HCT116 (cell line): ENCODE results near the gene NUP188. TPM values are rescaled to one million over a fixed set of nuclear protein-coding genes. Genes with fewer than 3 reads are reported as not detected.
A peak's percentile ranks its signal among the peaks of the same experiment; 100 is the strongest.

Experiments
- ATAC-seq: fragments of 200-7000 bp; cut with Tn5 transposase; 2 replicates; pipeline ENCODE4 v1.9.1; 2020; ENCODE audit warnings: mild to moderate bottlenecking, moderate library complexity
- BruUV-seq: library from RNA; stranded (reverse); fragments of 400-500 nt; replicated peaks from 2 replicates; lab custom pipeline; 2021; lab: Mats Ljungman, UMichigan
- CTCF ChIA-PET: fragments of 300-600 bp; sonication (Branson Sonifier 250); formaldehyde crosslinking; loops from one replicate; lab custom pipeline; 2021; ENCODE audit warnings: antibody characterized with exemption; lab: Charles Lee
- POLR2A ChIA-PET: fragments of 300-600, 350-600 bp; sonication (Branson Sonifier 250); formaldehyde crosslinking; loops from one replicate; lab custom pipeline; 2021; ENCODE audit warnings: antibody characterized with exemption; lab: Charles Lee
- RAD21 ChIA-PET, 2 experiments: fragments of 300-600 bp; sonication (Branson Sonifier 250); formaldehyde crosslinking; loops; one replicate each; lab custom pipeline; 2023; ENCODE audit warnings: low total read pairs in 2 of 2; ENCODE audit not compliant: uncharacterized antibody in 2 of 2, unreplicated experiment in 2 of 2, low non-redundant PET in 1 of 2; lab: Charles Lee
- DNase-seq: peaks from one replicate; pipeline ENCODE4 v3.0.0-alpha.2; 2010; ENCODE audit warnings: low read depth, low spot score
- H2AFZ ChIP-seq: fragments of 200-600 bp; shearing (Covaris generic), sonication (generic); 2 replicates; pipeline ENCODE4 v1.6.1; 2017; ENCODE audit warnings: low read depth, mixed run types, mixed read lengths, antibody characterized with exemption, low read length; ENCODE audit not compliant: poor library complexity, severe bottlenecking
- H3K27ac ChIP-seq: 2 replicates; pipeline ENCODE4 v1.5.1; 2012; ENCODE audit warnings: low read depth, low read length
- H3K27me3 ChIP-seq: fragments of 200-600 bp; sonication (generic); 2 replicates; pipeline ENCODE4 v1.6.1; 2016; ENCODE audit warnings: mixed run types, low read length, mixed read lengths; ENCODE audit not compliant: insufficient read depth
- H3K36me3 ChIP-seq, 2 experiments: fragments of 200-500 bp in 1 of 2; fragments of 200-600 bp in 1 of 2; sonication (Bioruptor generic) in 1 of 2; sonication (generic) in 1 of 2; 2 replicates each; pipeline versions ENCODE4 v1.5.1 to v1.6.1; 2014 to 2016; ENCODE audit warnings: low read length in 2 of 2, inconsistent platforms in 1 of 2, mixed read lengths in 1 of 2, mixed run types in 1 of 2; ENCODE audit not compliant: insufficient read depth in 2 of 2, control insufficient read depth in 1 of 2
- H3K4me1 ChIP-seq, 2 experiments: fragments of 200-600 bp in 1 of 2; sonication (generic) in 1 of 2; 2 replicates each; pipeline versions ENCODE4 v1.5.1 to v1.6.1; 2012 to 2017; ENCODE audit warnings: low read length in 2 of 2, inconsistent platforms in 1 of 2, mild to moderate bottlenecking in 1 of 2, mixed read lengths in 1 of 2, mixed run types in 1 of 2, moderate library complexity in 1 of 2; ENCODE audit not compliant: insufficient read depth in 2 of 2, control insufficient read depth in 1 of 2
- H3K4me2 ChIP-seq: fragments of 200-600 bp; sonication (generic); 2 replicates; pipeline ENCODE4 v1.6.1; 2017; ENCODE audit warnings: mixed run types, low read length, mixed read lengths
- H3K4me3 ChIP-seq, 2 experiments: fragments of 200-600 bp in 1 of 2; sonication (generic) in 1 of 2; replicated peaks in 1 of 2; 2 replicates each; pipeline ENCODE4 v1.5.1; 2011 to 2016; ENCODE audit warnings: low read length in 2 of 2, control low read depth in 1 of 2, low read depth in 1 of 2, mild to moderate bottlenecking in 1 of 2, mixed read lengths in 1 of 2, mixed run types in 1 of 2
- H3K79me2 ChIP-seq: fragments of 200-600 bp; sonication (generic); 2 replicates; pipeline ENCODE4 v1.6.1; 2017; ENCODE audit warnings: mild to moderate bottlenecking, mixed run types, low read length, moderate library complexity, mixed read lengths; ENCODE audit not compliant: insufficient read depth
- H3K9ac ChIP-seq: fragments of 200-600 bp; sonication (generic); 2 replicates; pipeline ENCODE4 v1.6.1; 2016; ENCODE audit warnings: low read length, mixed read lengths
- H3K9me2 ChIP-seq: fragments of 200-600 bp; sonication (generic), shearing (Covaris generic); 2 replicates; pipeline ENCODE4 v1.6.1; 2017; ENCODE audit warnings: mixed run types, mild to moderate bottlenecking, moderate library complexity; ENCODE audit not compliant: insufficient read depth
- H3K9me3 ChIP-seq, 2 experiments: fragments of 200-500 bp in 1 of 2; fragments of 200-600 bp in 1 of 2; sonication (Bioruptor generic) in 1 of 2; sonication (generic) in 1 of 2; 2 replicates each; pipeline ENCODE4 v1.6.1; 2014 to 2017; ENCODE audit warnings: low read length in 2 of 2, mixed read lengths in 2 of 2, inconsistent platforms in 1 of 2, low read depth in 1 of 2, mild to moderate bottlenecking in 1 of 2, mixed run types in 1 of 2, moderate library complexity in 1 of 2; ENCODE audit not compliant: control insufficient read depth in 1 of 2, insufficient read depth in 1 of 2
- H4K20me1 ChIP-seq: fragments of 200-600 bp; sonication (generic), shearing (Covaris generic); 2 replicates; pipeline ENCODE4 v1.6.1; 2017; ENCODE audit warnings: mixed run types, mild to moderate bottlenecking, moderate library complexity; ENCODE audit not compliant: insufficient read depth
- CBX3 ChIP-seq: IDR thresholded peaks from 2 replicates; pipeline ENCODE4 v1.6.1; 2012; ENCODE audit warnings: low read depth
- CEBPB ChIP-seq: IDR thresholded peaks from 2 replicates; pipeline ENCODE4 v1.6.1; 2012; ENCODE audit warnings: low read depth
- EGR1 ChIP-seq: IDR thresholded peaks from 2 replicates; pipeline ENCODE4 v1.6.1; 2012; ENCODE audit warnings: low read depth
- EZH2 ChIP-seq: fragments of 200-600 bp; sonication (generic); IDR thresholded peaks from 2 replicates; pipeline ENCODE4 v1.6.1; 2017; ENCODE audit warnings: antibody characterized with exemption, mixed run types
- FOSL1 ChIP-seq: IDR thresholded peaks from 2 replicates; pipeline ENCODE4 v1.6.1; 2012; ENCODE audit warnings: low read depth
- JUND ChIP-seq: IDR thresholded peaks from 2 replicates; pipeline ENCODE4 v1.6.1; 2012
- POLR2A ChIP-seq: IDR thresholded peaks from 2 replicates; pipeline ENCODE4 v1.7.0; 2011; ENCODE audit warnings: borderline replicate concordance; ENCODE audit not compliant: insufficient read depth, insufficient read length; ENCODE audit errors: extremely low read depth
- SIN3A ChIP-seq: IDR thresholded peaks from 2 replicates; pipeline ENCODE4 v1.6.1; 2012; ENCODE audit warnings: low read depth
- SP1 ChIP-seq: IDR thresholded peaks from 2 replicates; pipeline ENCODE4 v1.6.1; 2012; ENCODE audit warnings: low read depth
- TCF7L2 ChIP-seq: IDR thresholded peaks from 2 replicates; pipeline ENCODE4 v1.7.0; 2011; ENCODE audit warnings: borderline replicate concordance, inconsistent platforms; ENCODE audit not compliant: insufficient read depth, insufficient read length; ENCODE audit errors: extremely low read depth
- ZNF274 ChIP-seq: fragments of 200-500 bp; sonication (Bioruptor generic); IDR thresholded peaks from 2 replicates; pipeline ENCODE4 v1.6.1; 2014; ENCODE audit warnings: mild to moderate bottlenecking, low read depth, low read length, inconsistent platforms
- intact Hi-C: fragments of 100-400 bp; cut with micrococcal nuclease; formaldehyde crosslinking; loops from 2 replicates; pipeline ENCODE4 v1.10.0; 2022
- total RNA-seq: library from RNA; stranded (reverse); gene quantifications from one replicate; pipeline ENCODE4 v1.2.1, GENCODE V29; 2021; ENCODE audit not compliant: unreplicated experiment
- TF ChIP-seq, protein P1 (sequence below), 3 experiments: fragments of 200-600 bp in 1 of 3; sonication (generic) in 1 of 3; IDR thresholded peaks in 2 of 3; conservative IDR thresholded peaks in 1 of 3; 2 replicates each; pipeline ENCODE4 v1.5.1; 2012 to 2017; ENCODE audit warnings: low read depth in 2 of 3, low read length in 2 of 3, antibody characterized with exemption in 1 of 3, borderline replicate concordance in 1 of 3, control low read depth in 1 of 3, mild to moderate bottlenecking in 1 of 3, mixed read lengths in 1 of 3, mixed run types in 1 of 3, moderate library complexity in 1 of 3; ENCODE audit not compliant: insufficient read depth in 1 of 3
- TF ChIP-seq, protein P2 (sequence below): IDR thresholded peaks from 2 replicates; pipeline ENCODE4 v1.6.1; 2012
- TF ChIP-seq, protein P3 (sequence below): IDR thresholded peaks from 2 replicates; pipeline ENCODE4 v1.6.1; 2011; ENCODE audit warnings: mild to moderate bottlenecking, low read length, moderate library complexity; ENCODE audit not compliant: insufficient replicate concordance; ENCODE audit errors: extremely low read depth
- TF ChIP-seq, protein P4 (sequence below): IDR thresholded peaks from 2 replicates; pipeline ENCODE4 v1.6.1; 2012

The NUP188 gene
- total RNA-seq, 1 experiment from 2014 or later = 115 TPM

DNA sequence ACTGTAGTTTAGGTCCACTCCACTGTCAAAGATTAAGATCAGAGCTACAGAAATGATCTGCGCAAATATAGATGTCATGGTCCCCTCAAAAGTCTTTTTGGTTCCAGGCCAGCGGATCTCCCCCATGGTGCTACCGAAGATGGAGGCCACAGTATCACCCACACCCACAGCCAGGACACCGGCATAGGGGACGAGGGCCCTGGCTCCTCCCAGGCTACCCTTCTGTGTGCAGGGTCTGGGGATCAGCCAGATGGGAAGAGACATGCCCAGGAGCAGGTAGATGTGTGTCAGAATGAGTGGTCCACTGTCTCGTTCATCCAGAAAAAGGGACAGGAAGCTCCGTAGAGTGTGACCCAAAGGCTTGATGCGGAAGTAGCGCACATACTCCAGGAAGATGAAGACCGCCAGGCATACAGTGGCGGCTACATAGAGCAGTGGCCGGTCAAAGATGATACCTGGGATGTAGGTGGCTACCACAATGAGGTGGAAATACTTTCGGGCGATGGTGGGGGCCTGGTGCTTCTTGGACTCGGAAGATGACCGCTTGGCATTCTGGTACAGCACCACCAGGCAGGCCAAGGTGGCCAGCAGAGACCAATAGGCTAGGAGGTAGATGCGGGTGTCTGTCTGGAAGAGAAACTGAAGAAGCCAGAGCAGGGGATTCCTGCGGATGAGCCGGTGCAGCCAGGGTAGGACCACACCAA is 1.5 kb upstream of the NUP188 start:
- Histone ChIP-seq H4K20me1 (no peaks in the 10 kb centered on the region), H3K27ac (no peak overlapping the region), H3K9me2 (no peaks in the 10 kb centered on the region), H3K36me3 (peaks cover 0 to 2% of the 10 kb centered on the region in 2 experiments; a peak in 1 of 4 replicates), H3K4me1 (peaks cover 8 to 18% of the 10 kb centered on the region in 2 experiments; a peak in 2 of 4 replicates), H3K4me3 (peak overlapping the region; percentile 90 to 100; a peak in 3 of 4 replicates), H3K27me3 (no peaks in the 10 kb centered on the region), H3K9ac (no peak overlapping the region), H3K4me2 (peak overlapping the region; percentile 95), H2AFZ (no peak overlapping the region), H3K9me3 (no peaks in the 10 kb centered on the region), H3K79me2 (peaks cover 37% of the 10 kb centered on the region)
- BruUV-seq = no TSS peak
- ChIA-PET POLR2A (no interaction called here), RAD21 (no interaction called here), CTCF (no interaction called here)
- no peak for ATAC-seq
- intact Hi-C loops = no loop called here
- no peak for DNase-seq
- no peak for TF ChIP-seq ZNF274

DNA sequence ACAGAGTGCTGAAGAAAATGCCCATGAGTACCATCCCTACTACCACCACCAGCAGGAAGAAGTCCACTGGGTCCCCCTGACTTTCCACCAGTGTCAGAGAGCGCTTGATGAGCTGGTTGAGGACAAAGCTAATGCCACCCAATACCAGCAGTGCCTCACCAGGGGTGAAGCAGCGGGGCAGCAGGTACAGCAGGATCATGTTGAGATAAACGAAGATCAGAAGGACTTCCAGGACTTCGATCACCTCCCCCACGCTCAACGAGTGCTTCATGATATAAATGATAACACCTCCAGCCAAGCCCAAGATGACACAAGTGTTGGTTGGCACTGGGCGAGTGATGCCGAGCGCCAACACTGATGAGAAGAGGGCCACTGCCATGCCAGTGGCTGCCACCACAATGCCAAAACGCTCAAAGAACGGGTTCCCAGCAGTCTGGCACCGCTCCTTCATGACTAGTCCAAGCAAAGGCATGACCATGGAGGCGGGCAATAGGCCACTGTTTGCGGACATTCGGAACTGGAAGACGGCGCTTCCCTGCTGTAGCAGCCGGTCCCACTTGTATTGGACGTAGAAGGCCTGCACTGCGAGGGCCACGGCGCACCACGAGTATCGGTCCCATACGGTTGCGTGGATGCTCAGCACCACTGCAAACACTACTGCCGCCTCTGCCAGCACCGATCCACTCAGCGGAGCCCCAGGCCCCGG is 775 bp upstream of the NUP188 start:
- Histone ChIP-seq H3K9me2 (no peaks in the 10 kb centered on the region), H3K79me2 (peaks cover 37% of the 10 kb centered on the region), H3K4me1 (peaks cover 8 to 18% of the 10 kb centered on the region in 2 experiments; a peak in 2 of 4 replicates), H3K36me3 (peaks cover 2 to 5% of the 10 kb centered on the region in 2 experiments; a peak in 1 of 4 replicates), H3K9me3 (no peaks in the 10 kb centered on the region), H3K4me2 (peak overlapping the region; percentile 95), H3K27me3 (no peaks in the 10 kb centered on the region), H2AFZ (no peak overlapping the region), H3K27ac (peak overlapping the region; percentile 94), H3K4me3 (peak overlapping the region; percentile 90 to 100), H4K20me1 (no peaks in the 10 kb centered on the region), H3K9ac (peak overlapping the region; percentile 100)
- BruUV-seq = TSS peak; percentile 82
- DNase-seq (no peak), ATAC-seq (peak; percentile 35)
- ChIA-PET CTCF (no interaction called here), RAD21 (no interaction called here), POLR2A (no interaction called here)
- intact Hi-C loops = no loop called here
- TF ChIP-seq TCF7L2 (no peak), CBX3 (no peak), EGR1 (no peak), FOSL1 (no peak), EZH2 (no peak), JUND (no peak), SIN3A (no peak), ZNF274 (no peak), SP1 (no peak), CEBPB (no peak), POLR2A (no peak)
- TF ChIP-seq, protein P1, sequence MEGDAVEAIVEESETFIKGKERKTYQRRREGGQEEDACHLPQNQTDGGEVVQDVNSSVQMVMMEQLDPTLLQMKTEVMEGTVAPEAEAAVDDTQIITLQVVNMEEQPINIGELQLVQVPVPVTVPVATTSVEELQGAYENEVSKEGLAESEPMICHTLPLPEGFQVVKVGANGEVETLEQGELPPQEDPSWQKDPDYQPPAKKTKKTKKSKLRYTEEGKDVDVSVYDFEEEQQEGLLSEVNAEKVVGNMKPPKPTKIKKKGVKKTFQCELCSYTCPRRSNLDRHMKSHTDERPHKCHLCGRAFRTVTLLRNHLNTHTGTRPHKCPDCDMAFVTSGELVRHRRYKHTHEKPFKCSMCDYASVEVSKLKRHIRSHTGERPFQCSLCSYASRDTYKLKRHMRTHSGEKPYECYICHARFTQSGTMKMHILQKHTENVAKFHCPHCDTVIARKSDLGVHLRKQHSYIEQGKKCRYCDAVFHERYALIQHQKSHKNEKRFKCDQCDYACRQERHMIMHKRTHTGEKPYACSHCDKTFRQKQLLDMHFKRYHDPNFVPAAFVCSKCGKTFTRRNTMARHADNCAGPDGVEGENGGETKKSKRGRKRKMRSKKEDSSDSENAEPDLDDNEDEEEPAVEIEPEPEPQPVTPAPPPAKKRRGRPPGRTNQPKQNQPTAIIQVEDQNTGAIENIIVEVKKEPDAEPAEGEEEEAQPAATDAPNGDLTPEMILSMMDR (IDR thresholded peaks at IDR 0.05 in 2 of 3, conservative IDR thresholded peaks at IDR 0.05 in 1 of 3; ENCODE audit: borderline replicate concordance in 1 of 3, insufficient read depth in 1 of 3, low read depth in 2 of 3, low read length in 2 of 3) = no peak
- TF ChIP-seq, protein P2, sequence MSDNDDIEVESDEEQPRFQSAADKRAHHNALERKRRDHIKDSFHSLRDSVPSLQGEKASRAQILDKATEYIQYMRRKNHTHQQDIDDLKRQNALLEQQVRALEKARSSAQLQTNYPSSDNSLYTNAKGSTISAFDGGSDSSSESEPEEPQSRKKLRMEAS = no peak
- TF ChIP-seq, protein P3, sequence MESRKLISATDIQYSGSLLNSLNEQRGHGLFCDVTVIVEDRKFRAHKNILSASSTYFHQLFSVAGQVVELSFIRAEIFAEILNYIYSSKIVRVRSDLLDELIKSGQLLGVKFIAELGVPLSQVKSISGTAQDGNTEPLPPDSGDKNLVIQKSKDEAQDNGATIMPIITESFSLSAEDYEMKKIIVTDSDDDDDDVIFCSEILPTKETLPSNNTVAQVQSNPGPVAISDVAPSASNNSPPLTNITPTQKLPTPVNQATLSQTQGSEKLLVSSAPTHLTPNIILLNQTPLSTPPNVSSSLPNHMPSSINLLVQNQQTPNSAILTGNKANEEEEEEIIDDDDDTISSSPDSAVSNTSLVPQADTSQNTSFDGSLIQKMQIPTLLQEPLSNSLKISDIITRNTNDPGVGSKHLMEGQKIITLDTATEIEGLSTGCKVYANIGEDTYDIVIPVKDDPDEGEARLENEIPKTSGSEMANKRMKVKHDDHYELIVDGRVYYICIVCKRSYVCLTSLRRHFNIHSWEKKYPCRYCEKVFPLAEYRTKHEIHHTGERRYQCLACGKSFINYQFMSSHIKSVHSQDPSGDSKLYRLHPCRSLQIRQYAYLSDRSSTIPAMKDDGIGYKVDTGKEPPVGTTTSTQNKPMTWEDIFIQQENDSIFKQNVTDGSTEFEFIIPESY = no peak
- TF ChIP-seq, protein P4, sequence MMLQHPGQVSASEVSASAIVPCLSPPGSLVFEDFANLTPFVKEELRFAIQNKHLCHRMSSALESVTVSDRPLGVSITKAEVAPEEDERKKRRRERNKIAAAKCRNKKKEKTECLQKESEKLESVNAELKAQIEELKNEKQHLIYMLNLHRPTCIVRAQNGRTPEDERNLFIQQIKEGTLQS = no peak
